ENCODE data around the gene TICRR. TPM values are rescaled to one million over a fixed set of nuclear protein-coding genes. Genes with fewer than 3 reads are reported as not detected.

TICRR gene
- total RNA-seq, 1 donor from 2014 or later = 1.7 TPM

- Histone ChIP-seq H3K4me3 (ENCODE audit: low read depth, low read length) (no peak overlapping the region), H3K36me3 (ENCODE audit: control insufficient read depth, insufficient read depth, low read length) (no peaks in the 10 kb centered on the region), H3K27me3 (ENCODE audit: control insufficient read depth, insufficient read depth, low read length) (no peaks in the 10 kb centered on the region)
- DNase-seq (ENCODE audit: low read depth) = no peak
- no peak for TF ChIP-seq CTCF (IDR thresholded peaks at IDR 0.05; ENCODE audit: insufficient read depth, low read length, poor library complexity, severe bottlenecking)
Measured at GRCh38 chr15:89657686-89658200, 82.5 kb downstream of the TICRR start.

GRCh38 chr15:89659295-89659694, 84.0 kb downstream of the TICRR start:
- Histone ChIP-seq H3K27me3 (ENCODE audit: control insufficient read depth, insufficient read depth, low read length) (no peaks in the 10 kb centered on the region), H3K4me3 (ENCODE audit: low read depth, low read length) (no peak overlapping the region), H3K36me3 (ENCODE audit: control insufficient read depth, insufficient read depth, low read length) (no peaks in the 10 kb centered on the region)
- no peak for TF ChIP-seq CTCF (IDR thresholded peaks at IDR 0.05; ENCODE audit: insufficient read depth, low read length, poor library complexity, severe bottlenecking)
- DNase-seq (ENCODE audit: low read depth) = no peak

- H3K36me3 ChIP-seq (ENCODE audit: control insufficient read depth, insufficient read depth, low read length) = no peaks in the 10 kb centered on the region
- no peak for DNase-seq (ENCODE audit: low read depth)
- H3K4me3 ChIP-seq (ENCODE audit: low read depth, low read length) = no peak overlapping the region
- H3K27me3 ChIP-seq (ENCODE audit: control insufficient read depth, insufficient read depth, low read length) = no peaks in the 10 kb centered on the region
- no peak for TF ChIP-seq CTCF (IDR thresholded peaks at IDR 0.05; ENCODE audit: insufficient read depth, low read length, poor library complexity, severe bottlenecking)
Measured at GRCh38 chr15:89660556-89660955, 85.3 kb downstream of the TICRR start.

- peak; percentile 57 for DNase-seq (ENCODE audit: low read depth)
- Histone ChIP-seq H3K4me3 (ENCODE audit: low read depth, low read length) (no peak overlapping the region), H3K36me3 (ENCODE audit: control insufficient read depth, insufficient read depth, low read length) (no peaks in the 10 kb centered on the region), H3K27me3 (ENCODE audit: control insufficient read depth, insufficient read depth, low read length) (no peaks in the 10 kb centered on the region)
- no peak for TF ChIP-seq CTCF (IDR thresholded peaks at IDR 0.05; ENCODE audit: insufficient read depth, low read length, poor library complexity, severe bottlenecking)
Measured at GRCh38 chr15:89662893-89663626, 87.8 kb downstream of the TICRR start.

GRCh38 chr15:89664441-89665350, 89.4 kb downstream of the TICRR start:
- no peak overlapping the region for H3K4me3 ChIP-seq (ENCODE audit: low read depth, low read length)
- TF ChIP-seq CTCF (IDR thresholded peaks at IDR 0.05; ENCODE audit: insufficient read depth, low read length, poor library complexity, severe bottlenecking) = no peak
- H3K36me3 ChIP-seq (ENCODE audit: control insufficient read depth, insufficient read depth, low read length) = no peaks in the 10 kb centered on the region
- no peaks in the 10 kb centered on the region for H3K27me3 ChIP-seq (ENCODE audit: control insufficient read depth, insufficient read depth, low read length)
- no peak for DNase-seq (ENCODE audit: low read depth)
